ENCODE data around the gene MT1A. TPM values are rescaled to one million over a fixed set of nuclear protein-coding genes. Genes with fewer than 3 reads are reported as not detected.

The MT1A gene
- total RNA-seq, 4 donors from 2014 or later: 9.9 to 171 (median 25.5) TPM; not detected in 1

DNA sequence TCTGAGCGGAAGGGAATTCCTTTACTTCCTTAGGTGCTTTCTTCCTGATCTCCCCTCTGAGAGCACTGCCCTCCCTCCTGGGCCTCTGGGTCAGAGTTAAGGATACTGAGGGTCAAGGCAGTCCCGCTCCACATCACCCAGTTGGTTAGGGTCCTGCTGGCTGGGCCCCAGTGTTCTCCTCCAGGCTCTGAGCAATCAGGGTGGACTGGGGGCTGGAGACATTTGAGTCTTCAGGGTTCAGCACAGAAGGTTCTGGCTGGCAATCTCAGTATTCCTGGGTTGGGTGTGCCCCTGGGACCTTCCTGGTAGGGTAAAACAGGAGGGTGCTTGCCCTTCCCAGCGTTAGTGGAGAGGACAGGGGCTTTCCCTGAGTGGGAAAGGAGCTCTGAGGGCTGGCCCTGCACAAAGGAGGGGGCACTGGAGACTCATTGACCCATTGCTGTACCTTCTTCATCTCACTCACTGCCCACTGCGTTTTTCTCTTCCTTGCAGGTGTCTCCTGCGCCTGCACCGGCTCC is 5.6 kb upstream of the MT1A start:
- WGBS, 2 donors (ENCODE audit: low coverage in 1 of 2): 20% methylated on average over 1 of the region's 6 CpGs
- Histone ChIP-seq H3K9me3 (no peaks in the 10 kb centered on the region), H3K36me3 (no peaks in the 10 kb centered on the region), H3K4me1 (peaks cover 0 to 36% (median 8%) of the 10 kb centered on the region in 3 donors), H3K27me3 (peaks cover 54% of the 10 kb centered on the region), H3K4me3 (peak overlapping the region; percentile 26 to 53), H3K27ac (peak overlapping the region in 3 of 4 donors; percentile 77 to 81 (median 79))
- TF ChIP-seq, protein P1, sequence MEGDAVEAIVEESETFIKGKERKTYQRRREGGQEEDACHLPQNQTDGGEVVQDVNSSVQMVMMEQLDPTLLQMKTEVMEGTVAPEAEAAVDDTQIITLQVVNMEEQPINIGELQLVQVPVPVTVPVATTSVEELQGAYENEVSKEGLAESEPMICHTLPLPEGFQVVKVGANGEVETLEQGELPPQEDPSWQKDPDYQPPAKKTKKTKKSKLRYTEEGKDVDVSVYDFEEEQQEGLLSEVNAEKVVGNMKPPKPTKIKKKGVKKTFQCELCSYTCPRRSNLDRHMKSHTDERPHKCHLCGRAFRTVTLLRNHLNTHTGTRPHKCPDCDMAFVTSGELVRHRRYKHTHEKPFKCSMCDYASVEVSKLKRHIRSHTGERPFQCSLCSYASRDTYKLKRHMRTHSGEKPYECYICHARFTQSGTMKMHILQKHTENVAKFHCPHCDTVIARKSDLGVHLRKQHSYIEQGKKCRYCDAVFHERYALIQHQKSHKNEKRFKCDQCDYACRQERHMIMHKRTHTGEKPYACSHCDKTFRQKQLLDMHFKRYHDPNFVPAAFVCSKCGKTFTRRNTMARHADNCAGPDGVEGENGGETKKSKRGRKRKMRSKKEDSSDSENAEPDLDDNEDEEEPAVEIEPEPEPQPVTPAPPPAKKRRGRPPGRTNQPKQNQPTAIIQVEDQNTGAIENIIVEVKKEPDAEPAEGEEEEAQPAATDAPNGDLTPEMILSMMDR (IDR thresholded peaks at IDR 0.05): no peak
- no peak for TF ChIP-seq POLR2A (IDR thresholded peaks at IDR 0.05)
- no peak for ATAC-seq

DNA sequence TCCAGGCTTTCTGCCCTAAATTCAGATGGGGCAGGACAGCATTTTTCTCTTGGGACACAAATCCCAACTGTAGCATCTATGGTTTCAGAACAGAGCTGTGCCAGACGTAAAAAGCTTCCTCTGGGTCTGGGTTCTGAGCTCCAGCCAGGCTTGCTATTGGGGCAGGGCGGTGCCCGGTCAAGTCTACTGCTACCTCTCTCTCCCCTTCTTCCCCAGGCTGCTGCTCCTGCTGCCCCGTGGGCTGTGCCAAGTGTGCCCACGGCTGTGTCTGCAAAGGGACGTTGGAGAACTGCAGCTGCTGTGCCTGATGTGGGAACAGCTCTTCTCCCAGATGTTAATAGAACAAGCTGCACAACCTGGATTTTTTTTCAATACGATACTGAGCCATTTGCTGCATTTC is 4.9 kb upstream of the MT1A start:
- H3K4me3 ChIP-seq: peak overlapping the region in 1 of 2 donors; percentile 53

DNA sequence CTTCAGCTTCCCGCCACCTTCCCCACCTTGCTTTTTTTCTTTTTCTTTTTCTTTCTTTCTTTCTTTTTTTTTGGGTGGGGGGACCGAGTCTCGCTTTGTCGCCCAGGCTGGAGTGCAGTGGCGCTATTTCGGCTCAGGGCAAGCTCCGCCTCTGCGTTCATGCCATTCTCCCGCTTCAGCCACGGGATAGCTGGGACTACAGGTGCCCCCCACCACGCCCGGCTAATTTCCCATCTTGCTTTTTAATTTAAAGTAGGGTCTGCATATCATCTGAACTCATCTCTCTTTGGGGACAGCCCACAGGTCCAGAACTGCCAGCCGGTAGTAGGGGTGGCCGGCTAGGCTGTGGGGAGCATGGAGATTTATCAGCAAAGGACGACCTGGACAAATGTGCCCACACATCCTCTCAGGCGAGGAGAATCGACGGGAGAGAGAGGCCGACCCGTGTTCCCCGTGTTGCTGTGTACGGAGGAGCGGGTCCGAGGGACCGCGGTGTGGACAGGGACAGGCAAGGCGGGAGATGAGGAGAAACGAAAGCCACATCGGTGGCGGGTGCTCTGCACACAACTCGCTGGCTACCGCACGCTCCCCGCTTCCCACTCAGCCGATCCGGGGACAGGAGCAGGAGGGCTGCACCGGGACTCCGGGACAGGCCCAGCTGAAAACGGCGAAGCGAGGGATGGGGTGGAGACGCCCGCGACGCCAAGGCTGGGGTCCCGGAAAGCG is 3.6 kb upstream of the MT1A start:
- TF ChIP-seq POLR2A (IDR thresholded peaks at IDR 0.05): peak in 1 of 2 donors; percentile 9
- TF ChIP-seq, protein P1 (IDR thresholded peaks at IDR 0.05): no peak
- Histone ChIP-seq H3K4me3 (peak overlapping the region in 1 of 2 donors; percentile 53), H3K27me3 (peaks cover 73% of the 10 kb centered on the region), H3K36me3 (no peaks in the 10 kb centered on the region), H3K9me3 (no peaks in the 10 kb centered on the region), H3K4me1 (peaks cover 0 to 51% (median 16%) of the 10 kb centered on the region in 3 donors), H3K27ac (no peak overlapping the region)
- ATAC-seq: no peak
- 32 to 56% methylated on average over 1 to 10 of the region's 47 CpGs for WGBS, 2 donors (ENCODE audit: low coverage in 1 of 2)

More for the DNA sequence above, 4.9 kb upstream of the MT1A start:
- peaks cover 60% of the 10 kb centered on the region for H3K27me3 ChIP-seq
- no peaks in the 10 kb centered on the region for H3K9me3 ChIP-seq
- peaks cover 0 to 42% (median 12%) of the 10 kb centered on the region in 3 donors for H3K4me1 ChIP-seq
- H3K36me3 ChIP-seq: no peaks in the 10 kb centered on the region
- ATAC-seq: no peak
- WGBS, 2 donors (ENCODE audit: low coverage in 1 of 2): 58 to 67% methylated on average over 1 to 4 of the region's 7 CpGs
- H3K27ac ChIP-seq: peak overlapping the region in 2 of 4 donors; percentile 4 to 81
- TF ChIP-seq EP300 (IDR thresholded peaks at IDR 0.05) (no peak), POLR2A (IDR thresholded peaks at IDR 0.05) (no peak), POLR2AphosphoS5 (IDR thresholded peaks at IDR 0.05) (no peak)
- TF ChIP-seq, protein P1 (IDR thresholded peaks at IDR 0.05): no peak

DNA sequence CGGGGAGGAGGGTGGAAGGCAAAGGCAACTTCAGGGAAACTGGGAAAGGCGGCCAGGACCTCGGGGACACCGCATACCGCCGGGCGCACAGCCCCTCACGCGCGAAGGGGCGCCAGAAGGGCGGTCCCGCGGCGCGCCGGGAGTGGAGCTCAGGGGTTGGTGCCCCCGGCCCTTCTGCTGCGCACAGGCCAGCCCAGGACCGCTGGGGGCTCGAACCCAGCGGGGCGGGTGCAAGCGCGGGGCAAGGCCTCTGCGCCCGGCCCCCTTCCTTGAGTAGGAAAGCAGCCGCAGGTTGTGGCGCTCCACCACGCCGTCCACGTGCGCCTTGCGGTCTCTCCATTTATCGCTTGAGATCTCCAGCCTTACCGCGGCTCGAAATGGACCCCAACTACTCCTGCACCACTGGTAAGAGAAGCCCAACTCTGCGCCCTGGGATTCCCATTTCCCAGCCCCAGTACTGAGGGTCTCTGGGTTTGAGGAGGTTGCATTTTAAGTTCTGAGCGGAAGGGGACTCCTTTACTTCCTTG is 3.0 kb upstream of the MT1A start:
- TF ChIP-seq POLR2AphosphoS5 (IDR thresholded peaks at IDR 0.05): no peak
- no peak for TF ChIP-seq EP300 (IDR thresholded peaks at IDR 0.05)
- TF ChIP-seq, protein P1 (IDR thresholded peaks at IDR 0.05): no peak
- TF ChIP-seq POLR2A (IDR thresholded peaks at IDR 0.05): no peak
- Histone ChIP-seq H3K27ac (no peak overlapping the region), H3K9me3 (no peaks in the 10 kb centered on the region), H3K4me1 (peaks cover 0 to 51% (median 16%) of the 10 kb centered on the region in 3 donors), H3K4me3 (peak overlapping the region in 1 of 2 donors; percentile 53), H3K27me3 (peaks cover 80% of the 10 kb centered on the region), H3K36me3 (no peaks in the 10 kb centered on the region)
- ATAC-seq: no peak
- WGBS, 2 donors (ENCODE audit: low coverage in 1 of 2): no CpG with 5 or more reads among the region's 40 CpGs
